Hepatocyte (in vitro differentiated cells): Measurements from ENCODE around the gene FRMD7. TPM values are rescaled to one million over a fixed set of nuclear protein-coding genes. Genes with fewer than 3 reads are reported as not detected.
A peak's percentile ranks its signal among the peaks of the same experiment; 100 is the strongest.

Source experiments
- DNase-seq: peaks from one replicate; pipeline ENCODE4 v3.0.0-alpha.2; 2016; ENCODE audit warnings: low spot score
- H2AFZ ChIP-seq: fragments of 200-600 bp; sonication (generic); 2 replicates; pipeline ENCODE4 v1.6.0; 2016; ENCODE audit warnings: antibody characterized with exemption, mild to moderate bottlenecking
- H3K27ac ChIP-seq: fragments of 200-600 bp; sonication (generic); 2 replicates; pipeline ENCODE4 v1.5.1; 2016; ENCODE audit warnings: mild to moderate bottlenecking
- H3K27me3 ChIP-seq: fragments of 200-600 bp; sonication (generic); 2 replicates; pipeline ENCODE4 v1.6.1; 2016
- H3K36me3 ChIP-seq: fragments of 200-600 bp; sonication (generic); replicated peaks from 2 replicates; pipeline ENCODE4 v1.5.1; 2016; ENCODE audit warnings: low read depth; ENCODE audit not compliant: insufficient read depth
- H3K4me1 ChIP-seq: fragments of 200-600 bp; sonication (generic); 2 replicates; pipeline ENCODE4 v1.5.1; 2016; ENCODE audit warnings: mild to moderate bottlenecking, moderate library complexity; ENCODE audit not compliant: insufficient read depth
- H3K4me2 ChIP-seq: fragments of 200-600 bp; sonication (generic); 2 replicates; pipeline ENCODE4 v1.6.0; 2016
- H3K4me3 ChIP-seq: fragments of 200-600 bp; sonication (generic); 2 replicates; pipeline ENCODE4 v1.5.1; 2016; ENCODE audit warnings: mild to moderate bottlenecking
- H3K79me2 ChIP-seq: fragments of 200-600 bp; sonication (generic); 2 replicates; pipeline ENCODE4 v1.6.0; 2017; ENCODE audit warnings: mild to moderate bottlenecking
- H3K9me2 ChIP-seq: fragments of 200-600 bp; sonication (generic); replicated peaks from 2 replicates; pipeline ENCODE4 v1.6.0; 2017; ENCODE audit warnings: mild to moderate bottlenecking; ENCODE audit not compliant: insufficient read depth
- H3K9me3 ChIP-seq: fragments of 200-600 bp; sonication (generic); 2 replicates; pipeline ENCODE4 v1.5.1; 2016; ENCODE audit warnings: low read depth, mild to moderate bottlenecking
- H4K20me1 ChIP-seq: fragments of 200-600 bp; sonication (generic); 2 replicates; pipeline ENCODE4 v1.6.0; 2016; ENCODE audit warnings: mild to moderate bottlenecking; ENCODE audit not compliant: insufficient read depth, poor library complexity, severe bottlenecking
- CTCF ChIP-seq: fragments of 200-600 bp; sonication (generic); IDR thresholded peaks from 2 replicates; pipeline ENCODE4 v1.5.1; 2016; ENCODE audit warnings: antibody characterized with exemption, mild to moderate bottlenecking; ENCODE audit not compliant: poor library complexity
- EZH2 ChIP-seq: fragments of 200-600 bp; sonication (generic); IDR thresholded peaks from 2 replicates; pipeline ENCODE4 v1.6.1; 2016; ENCODE audit warnings: antibody characterized with exemption, mild to moderate bottlenecking, borderline replicate concordance
- EZH2phosphoT487 ChIP-seq: fragments of 200-600 bp; sonication (generic); IDR thresholded peaks from one replicate; pipeline ENCODE4 v1.6.1; 2018; ENCODE audit warnings: antibody characterized with exemption, mild to moderate bottlenecking, low read depth, moderate library complexity; ENCODE audit not compliant: unreplicated experiment, severe bottlenecking
- WGBS: methylation state at CpG from one replicate; pipeline ENCODE4 v1.1.6; 2016; ENCODE audit warnings: low lambda C conversion rate; ENCODE audit errors: missing lambda C conversion rate; 5-methylcytosine and 5-hydroxymethylcytosine counted together
- polyA plus RNA-seq: library from polyadenylated mRNA; unstranded; fragments of >200 nt; fragmentation: Nextera tagmentation; extraction: Ambion mirVana; gene quantifications from 2 replicates; pipeline ENCODE4 v1.2.1, GENCODE V29; 2016
- total RNA-seq: library from RNA; depleted of rRNA; stranded (reverse); fragments of >200 nt; gene quantifications from 2 replicates; pipeline ENCODE4 v1.2.3, GENCODE V29; 2014

FRMD7 gene
- total and polyA plus RNA-seq, 2 experiments from 2014 or later = not detected

- H2AFZ ChIP-seq = no peak overlapping the region
- H3K27ac ChIP-seq = no peak overlapping the region
- H3K4me2 ChIP-seq = no peak overlapping the region
- no peaks in the 10 kb centered on the region for H3K9me3 ChIP-seq
- DNase-seq = no peak
- H3K4me3 ChIP-seq = no peak overlapping the region
- H3K4me1 ChIP-seq = no peaks in the 10 kb centered on the region
- H3K36me3 ChIP-seq = no peaks in the 10 kb centered on the region
- no peaks in the 10 kb centered on the region for H4K20me1 ChIP-seq
- no peaks in the 10 kb centered on the region for H3K9me2 ChIP-seq
- TF ChIP-seq EZH2 = no peak
- peak; percentile 30 for TF ChIP-seq CTCF
- no peaks in the 10 kb centered on the region for H3K79me2 ChIP-seq
- no peaks in the 10 kb centered on the region for H3K27me3 ChIP-seq
Measured at GRCh38 chrX:132071254-132071653, 56.6 kb downstream of the FRMD7 start.

- H3K9me3 ChIP-seq = no peaks in the 10 kb centered on the region
- H3K79me2 ChIP-seq = no peaks in the 10 kb centered on the region
- TF ChIP-seq CTCF (no peak), EZH2phosphoT487 (no peak), EZH2 (no peak)
- H3K4me3 ChIP-seq = no peak overlapping the region
- H3K9me2 ChIP-seq = no peaks in the 10 kb centered on the region
- DNase-seq = no peak
- H4K20me1 ChIP-seq = no peaks in the 10 kb centered on the region
- H3K4me2 ChIP-seq = no peak overlapping the region
- H3K27ac ChIP-seq = no peak overlapping the region
- no peaks in the 10 kb centered on the region for H3K4me1 ChIP-seq
- H2AFZ ChIP-seq = no peak overlapping the region
- H3K27me3 ChIP-seq = no peaks in the 10 kb centered on the region
- WGBS = 32% methylated on average over 1 of the region's 1 CpG
- H3K36me3 ChIP-seq = no peaks in the 10 kb centered on the region
Measured at GRCh38 chrX:132068405-132068804, 59.4 kb downstream of the FRMD7 start.

- Histone ChIP-seq H3K27ac (no peak overlapping the region), H3K27me3 (no peaks in the 10 kb centered on the region), H3K4me3 (no peak overlapping the region), H3K36me3 (no peaks in the 10 kb centered on the region), H3K4me1 (no peaks in the 10 kb centered on the region), H3K4me2 (no peak overlapping the region), H4K20me1 (no peaks in the 10 kb centered on the region), H2AFZ (no peak overlapping the region), H3K9me2 (no peaks in the 10 kb centered on the region), H3K79me2 (no peaks in the 10 kb centered on the region), H3K9me3 (no peaks in the 10 kb centered on the region)
- DNase-seq = no peak
- WGBS = 73% methylated on average over 4 of the region's 4 CpGs
- TF ChIP-seq CTCF = no peak
- no peak for TF ChIP-seq EZH2phosphoT487
- TF ChIP-seq EZH2 = no peak
Measured at GRCh38 chrX:132063862-132064261, 64.0 kb downstream of the FRMD7 start.

- DNase-seq = no peak
- Histone ChIP-seq H3K27me3 (no peaks in the 10 kb centered on the region), H4K20me1 (no peaks in the 10 kb centered on the region), H3K9me2 (no peaks in the 10 kb centered on the region), H2AFZ (no peak overlapping the region), H3K27ac (no peak overlapping the region), H3K4me2 (no peak overlapping the region), H3K4me3 (no peak overlapping the region), H3K79me2 (no peaks in the 10 kb centered on the region), H3K9me3 (no peaks in the 10 kb centered on the region), H3K36me3 (no peaks in the 10 kb centered on the region), H3K4me1 (no peaks in the 10 kb centered on the region)
- TF ChIP-seq CTCF (no peak), EZH2phosphoT487 (no peak), EZH2 (no peak)
- 63% methylated on average over 3 of the region's 3 CpGs for WGBS
Measured at GRCh38 chrX:132063334-132063733, 64.5 kb downstream of the FRMD7 start.
